ENCODE measurements around the gene ECI2.

Gene ECI2

GRCh38 chr6:4167123-4167522, 31.7 kb upstream of the ECI2 start:
- H3K4me1 ChIP-seq = peaks cover 0 to 7% (median 2%) of the 10 kb centered on the region in 4 donors
- peaks cover 0 to 11% (median 0%) of the 10 kb centered on the region in 3 donors for H3K9me3 ChIP-seq
- no peaks in the 10 kb centered on the region for H3K27me3 ChIP-seq
- no peaks in the 10 kb centered on the region for H3K36me3 ChIP-seq
- no peak overlapping the region for H3K27ac ChIP-seq
- no peak for DNase-seq
- TF ChIP-seq, protein P1, sequence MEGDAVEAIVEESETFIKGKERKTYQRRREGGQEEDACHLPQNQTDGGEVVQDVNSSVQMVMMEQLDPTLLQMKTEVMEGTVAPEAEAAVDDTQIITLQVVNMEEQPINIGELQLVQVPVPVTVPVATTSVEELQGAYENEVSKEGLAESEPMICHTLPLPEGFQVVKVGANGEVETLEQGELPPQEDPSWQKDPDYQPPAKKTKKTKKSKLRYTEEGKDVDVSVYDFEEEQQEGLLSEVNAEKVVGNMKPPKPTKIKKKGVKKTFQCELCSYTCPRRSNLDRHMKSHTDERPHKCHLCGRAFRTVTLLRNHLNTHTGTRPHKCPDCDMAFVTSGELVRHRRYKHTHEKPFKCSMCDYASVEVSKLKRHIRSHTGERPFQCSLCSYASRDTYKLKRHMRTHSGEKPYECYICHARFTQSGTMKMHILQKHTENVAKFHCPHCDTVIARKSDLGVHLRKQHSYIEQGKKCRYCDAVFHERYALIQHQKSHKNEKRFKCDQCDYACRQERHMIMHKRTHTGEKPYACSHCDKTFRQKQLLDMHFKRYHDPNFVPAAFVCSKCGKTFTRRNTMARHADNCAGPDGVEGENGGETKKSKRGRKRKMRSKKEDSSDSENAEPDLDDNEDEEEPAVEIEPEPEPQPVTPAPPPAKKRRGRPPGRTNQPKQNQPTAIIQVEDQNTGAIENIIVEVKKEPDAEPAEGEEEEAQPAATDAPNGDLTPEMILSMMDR (IDR thresholded peaks at IDR 0.05) = no peak
- no peak overlapping the region for H3K4me3 ChIP-seq
- intact Hi-C loops (cut with DNase I; ENCODE audit: low total_unique reads) = no loop called here

- DNase-seq = no peak
- Histone ChIP-seq H3K9me3 (peaks cover 0 to 11% (median 0%) of the 10 kb centered on the region in 3 donors), H3K4me1 (peaks cover 0 to 7% (median 2%) of the 10 kb centered on the region in 4 donors), H3K27ac (no peak overlapping the region), H3K4me3 (no peak overlapping the region), H3K36me3 (no peaks in the 10 kb centered on the region), H3K27me3 (no peaks in the 10 kb centered on the region)
- TF ChIP-seq, protein P1 (IDR thresholded peaks at IDR 0.05) = no peak
- intact Hi-C loops (cut with DNase I; ENCODE audit: low total_unique reads) = no loop called here
These were observed 29.1 kb upstream of the ECI2 start for GRCh38 chr6:4164456-4164855.

GRCh38 chr6:4164117-4164442, 28.7 kb upstream of the ECI2 start:
- Histone ChIP-seq H3K27ac (no peak overlapping the region), H3K9me3 (peaks cover 0 to 11% (median 0%) of the 10 kb centered on the region in 3 donors), H3K36me3 (no peaks in the 10 kb centered on the region), H3K27me3 (no peaks in the 10 kb centered on the region), H3K4me3 (no peak overlapping the region), H3K4me1 (peaks cover 0 to 7% (median 2%) of the 10 kb centered on the region in 4 donors)
- no peak for DNase-seq
- TF ChIP-seq, protein P1 (IDR thresholded peaks at IDR 0.05) = no peak
- intact Hi-C loops (cut with DNase I; ENCODE audit: low total_unique reads) = no loop called here

DNA sequence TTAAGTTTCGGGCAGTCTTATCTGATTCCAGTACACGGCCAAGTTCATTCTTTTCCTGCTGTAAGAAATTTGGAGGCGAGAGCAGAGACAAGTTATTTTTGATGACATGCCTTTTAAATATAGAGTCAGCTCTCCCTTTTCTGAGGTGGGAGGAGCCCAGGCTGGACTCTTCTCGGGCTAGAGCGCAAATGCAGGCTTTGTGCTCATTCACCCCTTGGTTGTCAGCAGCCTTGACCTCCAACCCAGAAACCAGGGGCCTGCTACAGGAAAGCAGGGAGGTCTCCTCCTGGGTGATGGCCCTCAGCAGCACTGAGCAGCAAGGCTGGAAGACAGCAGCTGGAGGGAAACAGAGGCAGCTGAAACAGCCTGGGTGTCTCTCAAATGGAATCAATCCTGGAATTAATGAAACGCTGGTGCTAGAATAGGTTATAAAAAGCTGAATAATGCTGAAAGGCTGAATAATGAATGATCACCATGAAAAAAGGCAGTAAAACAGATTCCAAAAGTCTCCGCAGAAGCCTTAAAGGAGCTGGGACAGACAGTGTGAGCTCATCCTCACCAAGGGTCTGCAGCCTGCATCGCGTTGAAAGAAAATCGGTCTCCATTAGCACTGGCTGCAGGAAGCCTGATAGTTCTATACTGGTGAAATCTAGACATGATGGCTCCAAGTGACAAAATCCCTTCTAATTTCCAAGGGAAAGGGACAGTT, 28.2 kb upstream of the ECI2 start:
- TF ChIP-seq, protein P1 (IDR thresholded peaks at IDR 0.05) = no peak
- Histone ChIP-seq H3K27ac (no peak overlapping the region), H3K36me3 (no peaks in the 10 kb centered on the region), H3K9me3 (peaks cover 0 to 8% (median 0%) of the 10 kb centered on the region in 3 donors), H3K27me3 (no peaks in the 10 kb centered on the region), H3K4me1 (peaks cover 0 to 7% (median 2%) of the 10 kb centered on the region in 4 donors), H3K4me3 (no peak overlapping the region)
- intact Hi-C loops (cut with DNase I; ENCODE audit: low total_unique reads) = no loop called here
- no peak for DNase-seq

DNA sequence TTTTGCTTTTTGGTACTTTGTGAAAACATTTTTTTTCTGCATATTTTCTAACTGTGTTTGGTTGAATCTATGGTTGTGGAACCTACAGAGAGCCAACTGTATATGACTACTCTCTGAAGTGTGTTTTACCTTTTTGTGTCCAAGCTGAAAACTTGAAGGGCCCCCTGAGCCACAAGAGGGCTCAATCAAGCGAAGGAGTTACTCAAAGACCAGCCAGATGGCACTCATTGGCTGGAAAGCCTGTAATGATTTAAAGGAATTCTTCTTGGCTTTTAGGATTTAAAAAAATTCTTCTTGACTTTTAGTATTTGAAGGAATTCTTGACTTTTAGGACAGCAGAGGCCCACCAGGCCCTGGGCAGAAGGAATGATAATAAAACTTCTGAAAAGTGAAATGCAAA, 27.0 kb upstream of the ECI2 start:
- Histone ChIP-seq H3K27me3 (no peaks in the 10 kb centered on the region), H3K4me3 (no peak overlapping the region), H3K36me3 (no peaks in the 10 kb centered on the region), H3K9me3 (no peaks in the 10 kb centered on the region), H3K4me1 (peaks cover 0 to 7% (median 2%) of the 10 kb centered on the region in 4 donors), H3K27ac (no peak overlapping the region)
- no peak for DNase-seq
- intact Hi-C loops (cut with DNase I; ENCODE audit: low total_unique reads) = no loop called here
- TF ChIP-seq, protein P1 (IDR thresholded peaks at IDR 0.05) = no peak

Data from tibial artery (tissue), 4 donors.